Esophagus squamous epithelium (tissue), 5 donors: Measurements from ENCODE around the gene LINC00305. TPM values are rescaled to one million over a fixed set of nuclear protein-coding genes. Genes with fewer than 3 reads are reported as not detected.

Source experiments
- DNase-seq: peaks from one replicate; lab custom pipeline; 2025; lab: John Stamatoyannopoulos, UW
- H3K27ac ChIP-seq, 4 donors: fragments of 200-600 bp; sonication (generic); one replicate each; pipeline ENCODE4 v1.5.1; 2016 to 2019; ENCODE audit warnings: mild to moderate bottlenecking in 1 of 4
- H3K27me3 ChIP-seq, 4 donors: fragments of 200-600 bp; sonication (generic); 1 replicate in 3 of 4; 2 replicates in 1 of 4; pipeline versions ENCODE4 v1.5.1 to v1.6.0; 2017 to 2021; ENCODE audit warnings: antibody characterized with exemption in 1 of 4
- H3K36me3 ChIP-seq, 3 donors: fragments of 200-600 bp; sonication (generic); one replicate each; pipeline ENCODE4 v1.5.1; 2016 to 2019
- H3K4me1 ChIP-seq, 3 donors: fragments of 200-600 bp; sonication (generic); one replicate each; pipeline ENCODE4 v1.5.1; 2017 to 2019
- H3K4me3 ChIP-seq, 4 donors: fragments of 200-600 bp; sonication (generic); 1 replicate in 3 of 4; 2 replicates in 1 of 4; pipeline ENCODE4 v1.5.1; 2016 to 2019; ENCODE audit warnings: mild to moderate bottlenecking in 2 of 4, moderate library complexity in 1 of 4
- H3K9me3 ChIP-seq, 3 donors: fragments of 200-600 bp; sonication (generic); one replicate each; pipeline ENCODE4 v1.5.1; 2016 to 2019
- CTCF ChIP-seq, 6 experiments: fragments of 450-650 bp in 4 of 6; fragments of 200-600 bp in 2 of 6; sonication (generic) in 2 of 6; IDR thresholded peaks; one replicate each; pipeline ENCODE4 v1.5.1; 2016 to 2019; ENCODE audit warnings: antibody characterized with exemption in 6 of 6, mild to moderate bottlenecking in 4 of 6, moderate library complexity in 4 of 6
- POLR2A ChIP-seq, 4 donors: fragments of 450-650 bp; IDR thresholded peaks; one replicate each; pipeline ENCODE4 v1.6.1; 2017; ENCODE audit warnings: antibody characterized with exemption in 4 of 4, mild to moderate bottlenecking in 4 of 4, moderate library complexity in 3 of 4
- WGBS, 2 donors: methylation state at CpG; one replicate each; pipeline ENCODE4 v1.1.5; 2018; 5-methylcytosine and 5-hydroxymethylcytosine counted together
- intact Hi-C: fragments of 100-400 bp; cut with DNase I; formaldehyde crosslinking; loops from one replicate; pipeline ENCODE4 v1.15.0; 2022
- total RNA-seq, 4 donors: library from RNA; depleted of rRNA; stranded (reverse); fragments of >200 nt; gene quantifications; one replicate each; pipeline ENCODE4 v1.1.0, GENCODE V29; 2016
- donor health status: DM: yes; HTN: yes; CAD: no.

Gene LINC00305
- not detected for total RNA-seq

DNA sequence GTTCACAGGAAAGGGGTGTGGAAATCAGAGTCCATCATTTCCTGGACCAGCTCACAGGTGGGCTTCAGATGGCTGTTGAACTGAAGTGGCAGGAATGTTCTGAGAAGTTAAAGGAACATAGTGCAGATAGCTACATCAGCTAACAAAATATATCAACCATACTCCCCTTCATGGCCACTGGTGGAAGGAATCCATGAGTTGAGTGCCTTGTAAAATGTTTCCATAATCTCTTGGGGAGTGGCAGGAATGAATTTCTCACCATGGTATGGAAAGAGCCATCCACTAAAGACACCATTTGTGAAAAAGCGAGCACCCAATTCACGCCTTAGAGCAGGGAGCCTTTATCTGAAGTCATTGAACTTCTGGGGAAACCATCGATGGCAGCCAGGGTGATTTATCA is at the start of gene LINC00305:
TSS of gene LINC00305 (minus strand) at position 101 of the 400 bp plus-strand sequence.
- intact Hi-C loops = no loop called here
- Histone ChIP-seq H3K9me3 (no peaks in the 10 kb centered on the region), H3K36me3 (no peaks in the 10 kb centered on the region), H3K4me1 (no peaks in the 10 kb centered on the region), H3K4me3 (no peak within 1 kb of the TSS), H3K27me3 (no peaks in the 10 kb centered on the region), H3K27ac (no peak within 1 kb of the TSS)
- no peak for DNase-seq
- WGBS, 2 donors = 65 to 85% methylated on average over 3 of the region's 3 CpGs
- TF ChIP-seq POLR2A (IDR thresholded peaks at IDR 0.05) = no peak
- TF ChIP-seq CTCF (IDR thresholded peaks at IDR 0.05) = no peak

GRCh38 chr18:64191069-64191468 is 42.2 kb upstream of the LINC00305 start:
- no peaks in the 10 kb centered on the region for H3K4me1 ChIP-seq
- 88 to 94% methylated on average over 2 of the region's 2 CpGs for WGBS, 2 donors
- H3K9me3 ChIP-seq = no peaks in the 10 kb centered on the region
- H3K36me3 ChIP-seq = no peaks in the 10 kb centered on the region
- intact Hi-C loops = no loop called here
- TF ChIP-seq CTCF (IDR thresholded peaks at IDR 0.05) (no peak), POLR2A (IDR thresholded peaks at IDR 0.05) (no peak)
- H3K4me3 ChIP-seq = no peak overlapping the region
- H3K27ac ChIP-seq = no peak overlapping the region
- DNase-seq = no peak
- no peaks in the 10 kb centered on the region for H3K27me3 ChIP-seq

DNA sequence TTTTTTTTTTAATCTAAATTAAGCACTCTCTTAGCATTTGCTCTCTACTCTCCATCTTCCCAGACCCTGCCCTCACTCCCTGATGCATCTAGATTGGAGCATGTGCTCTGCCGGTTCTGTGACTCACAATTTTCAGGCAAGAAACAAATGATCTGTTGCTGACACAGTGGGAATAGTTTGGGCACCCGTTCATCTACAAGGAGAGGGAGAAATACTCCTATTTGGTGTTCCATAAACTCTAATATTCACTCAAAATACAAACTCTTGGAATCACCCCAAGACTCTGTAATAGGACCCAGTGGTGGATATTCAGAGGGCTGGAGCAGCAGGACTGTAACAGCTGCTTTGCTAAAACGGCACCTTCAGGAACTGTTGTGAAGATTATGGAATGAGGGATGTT is 37.1 kb upstream of the LINC00305 start:
- Histone ChIP-seq H3K36me3 (no peaks in the 10 kb centered on the region), H3K9me3 (no peaks in the 10 kb centered on the region), H3K27ac (no peak overlapping the region), H3K4me3 (no peak overlapping the region), H3K27me3 (no peaks in the 10 kb centered on the region), H3K4me1 (no peaks in the 10 kb centered on the region)
- TF ChIP-seq POLR2A (IDR thresholded peaks at IDR 0.05) (no peak), CTCF (IDR thresholded peaks at IDR 0.05) (no peak)
- intact Hi-C loops = no loop called here
- WGBS, 2 donors = 38 to 50% methylated on average over 3 of the region's 3 CpGs
- DNase-seq = no peak

DNA sequence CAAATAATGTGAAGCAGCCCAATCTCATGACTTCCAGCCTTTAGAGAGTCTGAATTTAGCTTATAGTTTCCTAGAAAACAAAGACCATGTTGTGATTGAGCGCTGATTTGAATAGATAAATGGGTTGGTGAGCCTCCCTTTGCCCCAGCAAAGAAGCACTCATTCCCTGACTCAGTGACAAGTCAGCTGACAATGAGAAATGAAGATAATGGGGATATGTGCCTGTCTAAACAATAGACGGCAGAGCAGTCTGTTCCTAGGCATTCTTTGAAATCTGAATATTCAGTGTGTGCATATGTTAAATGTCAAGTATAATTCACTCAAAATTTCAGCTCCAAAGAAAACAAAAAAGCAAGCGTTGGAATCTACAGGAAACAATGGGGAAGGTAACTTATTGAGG is 34.8 kb upstream of the LINC00305 start:
- no peak for DNase-seq
- no peak for TF ChIP-seq POLR2A (IDR thresholded peaks at IDR 0.05)
- TF ChIP-seq CTCF (IDR thresholded peaks at IDR 0.05) = no peak
- Histone ChIP-seq H3K27me3 (no peaks in the 10 kb centered on the region), H3K4me3 (no peak overlapping the region), H3K36me3 (no peaks in the 10 kb centered on the region), H3K4me1 (no peaks in the 10 kb centered on the region), H3K9me3 (no peaks in the 10 kb centered on the region), H3K27ac (no peak overlapping the region)
- intact Hi-C loops = no loop called here
- 54 to 60% methylated on average over 3 of the region's 3 CpGs for WGBS, 2 donors

DNA sequence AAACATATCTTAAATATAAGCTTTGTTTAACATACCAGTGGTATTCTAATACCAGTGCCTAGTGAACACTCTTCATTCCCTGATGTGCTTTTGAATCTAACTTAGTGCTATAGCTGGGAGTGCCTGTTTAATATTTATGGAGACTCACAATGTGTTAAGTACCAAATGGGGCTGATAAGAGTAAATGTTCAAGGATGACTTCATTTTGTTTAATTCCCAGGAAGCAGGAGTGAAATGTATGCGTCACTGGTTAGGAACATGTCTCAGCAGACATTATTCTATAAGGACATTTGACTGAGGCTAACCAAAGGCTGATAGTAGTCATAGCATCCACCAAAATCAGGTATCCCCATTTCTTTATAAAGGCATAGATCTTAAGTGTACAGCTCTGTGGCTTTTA is 31.7 kb upstream of the LINC00305 start:
- no peak for DNase-seq
- Histone ChIP-seq H3K4me1 (no peaks in the 10 kb centered on the region), H3K9me3 (no peaks in the 10 kb centered on the region), H3K36me3 (no peaks in the 10 kb centered on the region), H3K4me3 (no peak overlapping the region), H3K27me3 (no peaks in the 10 kb centered on the region), H3K27ac (no peak overlapping the region)
- intact Hi-C loops = no loop called here
- 50 to 56% methylated on average over 1 of the region's 1 CpG for WGBS, 2 donors
- TF ChIP-seq POLR2A (IDR thresholded peaks at IDR 0.05) (no peak), CTCF (IDR thresholded peaks at IDR 0.05) (no peak)
